Fibroblast of villous mesenchyme (primary cell): ENCODE data around the gene PCSK6. TPM values are rescaled to one million over a fixed set of nuclear protein-coding genes. Genes with fewer than 3 reads are reported as not detected.

Source experiments
- DNase-seq: peaks from one replicate; pipeline ENCODE4 v3.0.0-alpha.2; 2010; ENCODE audit warnings: low read depth
- H3K4me3 ChIP-seq: 2 replicates; pipeline ENCODE4 v1.5.1; 2011; ENCODE audit warnings: low read depth, mild to moderate bottlenecking, low read length
- CTCF ChIP-seq: IDR thresholded peaks from 2 replicates; pipeline ENCODE4 v1.5.1; 2012; ENCODE audit warnings: low read depth, mild to moderate bottlenecking, low read length; ENCODE audit not compliant: insufficient read depth
- total RNA-seq: library from RNA; depleted of rRNA; stranded (reverse); fragments of >200 nt; gene quantifications from 2 replicates; pipeline ENCODE4 v1.2.3, GENCODE V29; 2012

PCSK6 gene
- total RNA-seq, 1 donor, result 10.4 TPM

GRCh38 chr15:101434032-101434920 lies 55.2 kb downstream of the PCSK6 start:
- TF ChIP-seq CTCF, result no peak
- DNase-seq, result peak; percentile 34

GRCh38 chr15:101433396-101433795 lies 56.1 kb downstream of the PCSK6 start:
- no peak for TF ChIP-seq CTCF
- H3K4me3 ChIP-seq, result no peak overlapping the region
- no peak for DNase-seq

More at GRCh38 chr15:101434032-101434920, 55.2 kb downstream of the PCSK6 start:
- H3K4me3 ChIP-seq, result no peak overlapping the region

- no peak for TF ChIP-seq CTCF
- no peak overlapping the region for H3K4me3 ChIP-seq
- no peak for DNase-seq
Measured at GRCh38 chr15:101432982-101433381, 56.5 kb downstream of the PCSK6 start.

GRCh38 chr15:101431748-101432147 lies 57.8 kb downstream of the PCSK6 start:
- no peak for TF ChIP-seq CTCF
- no peak for DNase-seq
- no peak overlapping the region for H3K4me3 ChIP-seq

- no peak overlapping the region for H3K4me3 ChIP-seq
- no peak for TF ChIP-seq CTCF
- DNase-seq, result no peak
Measured at GRCh38 chr15:101431301-101431700, 58.2 kb downstream of the PCSK6 start.

GRCh38 chr15:101429646-101430045 lies 59.9 kb downstream of the PCSK6 start:
- no peak overlapping the region for H3K4me3 ChIP-seq
- no peak for DNase-seq
- TF ChIP-seq CTCF, result no peak
